Ascending aorta (tissue), 2 donors: ENCODE results near the gene ZNF500. TPM values are rescaled to one million over a fixed set of nuclear protein-coding genes. Genes with fewer than 3 reads are reported as not detected.

Source experiments
- DNase-seq, 2 donors: peaks; one replicate each; pipeline ENCODE4 v3.0.0-alpha.2; 2019; ENCODE audit warnings: low spot score in 2 of 2
- H3K27ac ChIP-seq, 2 donors: fragments of 200-600 bp; sonication (generic); one replicate each; pipeline ENCODE4 v1.5.1; 2016 to 2017; ENCODE audit warnings: mild to moderate bottlenecking in 1 of 2
- H3K27me3 ChIP-seq: fragments of 200-600 bp; sonication (generic); one replicate; pipeline ENCODE4 v1.5.1; 2017
- H3K36me3 ChIP-seq, 2 donors: fragments of 200-600 bp; sonication (generic); one replicate each; pipeline ENCODE4 v1.5.1; 2016
- H3K4me1 ChIP-seq, 2 donors: fragments of 200-600 bp; sonication (generic); one replicate each; pipeline ENCODE4 v1.5.1; 2016 to 2017; ENCODE audit warnings: mild to moderate bottlenecking in 1 of 2
- H3K4me3 ChIP-seq, 2 donors: fragments of 200-600 bp; sonication (generic); one replicate each; pipeline ENCODE4 v1.5.1; 2016 to 2017; ENCODE audit warnings: mild to moderate bottlenecking in 1 of 2
- H3K9me3 ChIP-seq, 2 donors: fragments of 200-600 bp; sonication (generic); one replicate each; pipeline ENCODE4 v1.5.1; 2016
- intact Hi-C: fragments of 100-400 bp; cut with DNase I; formaldehyde crosslinking; loops from one replicate; pipeline ENCODE4 v1.15.1; 2023
- total RNA-seq: library from RNA; depleted of rRNA; stranded (reverse); fragments of >200 nt; gene quantifications from one replicate; pipeline ENCODE4 v1.1.0, GENCODE V29; 2016
- TF ChIP-seq, protein P1 (sequence below), 3 experiments: fragments of 200-600 bp in 2 of 3; fragments of 450-650 bp in 1 of 3; sonication (generic) in 2 of 3; IDR thresholded peaks; one replicate each; pipeline ENCODE4 v1.5.1; 2016 to 2019; ENCODE audit warnings: antibody characterized with exemption in 3 of 3, mild to moderate bottlenecking in 1 of 3, moderate library complexity in 1 of 3

ZNF500 gene
- 13.7 TPM for total RNA-seq

DNA sequence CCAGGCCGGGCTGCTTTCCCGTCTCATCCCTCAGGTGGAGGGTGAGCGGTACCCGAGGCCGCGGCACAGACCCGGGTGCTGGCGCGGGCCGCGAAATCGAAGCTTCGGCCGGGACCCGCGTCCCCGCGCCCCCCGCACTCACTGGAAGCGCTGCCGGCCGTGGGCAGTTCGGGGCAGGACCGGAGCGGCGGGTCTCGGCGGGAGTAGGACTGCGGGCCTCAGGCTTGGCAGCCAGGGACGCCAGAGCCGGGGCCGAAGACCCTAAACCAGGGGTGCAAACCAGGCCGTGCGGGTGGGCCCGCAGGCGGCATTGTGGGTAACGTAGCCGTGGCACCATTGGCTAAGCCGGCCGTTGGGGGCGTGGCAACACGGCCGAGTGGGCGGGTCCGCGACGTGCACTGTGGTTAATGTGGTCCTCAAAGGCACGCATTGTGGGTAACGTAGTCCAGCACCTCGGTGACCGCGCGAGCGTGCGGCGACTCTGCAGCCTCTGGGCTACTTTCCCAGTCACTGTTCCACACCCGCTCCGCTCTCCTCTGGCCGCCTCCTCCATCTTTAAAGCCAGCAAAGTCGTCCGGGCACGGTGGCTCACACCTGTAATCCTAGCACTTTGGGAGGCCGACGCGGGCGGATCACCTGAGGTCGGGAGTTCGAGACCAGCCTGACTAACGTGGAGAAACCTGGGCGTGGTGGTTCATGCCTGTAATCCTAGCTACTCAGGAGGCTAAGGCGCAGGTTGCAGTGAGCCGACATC is at the start of gene ZNF500:
TSS of gene ZNF500 (minus strand) at position 288 of the 754 bp plus-strand sequence. CDS start 1,184 bp downstream, outside the sequence.
- Histone ChIP-seq H3K4me3 (peak within 1 kb of the TSS; percentile 78 to 99), H3K27ac (peak within 1 kb of the TSS; percentile 77 to 83), H3K4me1 (peaks cover 8 to 23% of the 10 kb centered on the region in 2 donors), H3K36me3 (peaks cover 19 to 24% of the 10 kb centered on the region in 2 donors), H3K9me3 (no peaks in the 10 kb centered on the region), H3K27me3 (no peaks in the 10 kb centered on the region)
- TF ChIP-seq, protein P1, sequence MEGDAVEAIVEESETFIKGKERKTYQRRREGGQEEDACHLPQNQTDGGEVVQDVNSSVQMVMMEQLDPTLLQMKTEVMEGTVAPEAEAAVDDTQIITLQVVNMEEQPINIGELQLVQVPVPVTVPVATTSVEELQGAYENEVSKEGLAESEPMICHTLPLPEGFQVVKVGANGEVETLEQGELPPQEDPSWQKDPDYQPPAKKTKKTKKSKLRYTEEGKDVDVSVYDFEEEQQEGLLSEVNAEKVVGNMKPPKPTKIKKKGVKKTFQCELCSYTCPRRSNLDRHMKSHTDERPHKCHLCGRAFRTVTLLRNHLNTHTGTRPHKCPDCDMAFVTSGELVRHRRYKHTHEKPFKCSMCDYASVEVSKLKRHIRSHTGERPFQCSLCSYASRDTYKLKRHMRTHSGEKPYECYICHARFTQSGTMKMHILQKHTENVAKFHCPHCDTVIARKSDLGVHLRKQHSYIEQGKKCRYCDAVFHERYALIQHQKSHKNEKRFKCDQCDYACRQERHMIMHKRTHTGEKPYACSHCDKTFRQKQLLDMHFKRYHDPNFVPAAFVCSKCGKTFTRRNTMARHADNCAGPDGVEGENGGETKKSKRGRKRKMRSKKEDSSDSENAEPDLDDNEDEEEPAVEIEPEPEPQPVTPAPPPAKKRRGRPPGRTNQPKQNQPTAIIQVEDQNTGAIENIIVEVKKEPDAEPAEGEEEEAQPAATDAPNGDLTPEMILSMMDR (IDR thresholded peaks at IDR 0.05) = no peak
- intact Hi-C loops = loop anchor here (2.0 to 5.0 kb wide), 2 partner anchors 150 to 330 kb away; partner anchors contain the start of gene EEF2KMT
- peak; percentile 94 to 99 for DNase-seq

DNA sequence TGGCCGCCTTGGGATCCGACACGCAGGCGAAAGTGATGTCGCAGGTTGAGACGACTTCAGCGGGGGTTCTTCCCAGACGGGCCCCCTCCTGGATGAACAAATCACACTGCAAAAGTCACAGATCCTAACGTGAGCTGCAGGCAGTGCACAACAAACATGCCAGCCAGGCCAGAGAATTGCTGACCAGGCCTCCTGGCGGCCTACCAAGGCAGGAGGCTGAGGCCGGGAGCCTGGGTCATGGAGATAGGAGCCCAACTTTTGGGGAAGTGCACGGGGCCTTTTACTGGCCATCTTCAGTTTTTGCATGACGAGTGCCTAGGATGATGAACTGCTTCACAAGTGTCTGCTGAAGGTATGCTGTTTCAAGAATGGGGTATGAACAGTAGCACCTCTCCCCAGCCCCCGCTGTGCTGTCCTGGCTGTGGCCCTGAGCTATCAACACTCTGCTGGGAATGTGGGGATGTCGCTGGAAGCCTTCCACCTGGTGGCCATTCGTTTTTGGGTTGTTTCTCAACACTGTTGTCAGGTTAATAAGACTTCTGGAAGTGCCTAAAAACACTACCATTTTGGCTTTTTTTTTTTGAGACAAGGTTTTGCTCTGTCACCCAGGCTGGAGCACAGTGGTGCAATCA is 47.7 kb upstream of the ZNF500 start:
- TF ChIP-seq, protein P1 (IDR thresholded peaks at IDR 0.05) = no peak
- H3K36me3 ChIP-seq = peaks cover 83 to 98% of the 10 kb centered on the region in 2 donors
- DNase-seq = no peak
- no peak overlapping the region for H3K4me3 ChIP-seq
- H3K4me1 ChIP-seq = no peaks in the 10 kb centered on the region
- H3K27me3 ChIP-seq = no peaks in the 10 kb centered on the region
- intact Hi-C loops = no loop called here
- H3K27ac ChIP-seq = no peak overlapping the region
- H3K9me3 ChIP-seq = no peaks in the 10 kb centered on the region

DNA sequence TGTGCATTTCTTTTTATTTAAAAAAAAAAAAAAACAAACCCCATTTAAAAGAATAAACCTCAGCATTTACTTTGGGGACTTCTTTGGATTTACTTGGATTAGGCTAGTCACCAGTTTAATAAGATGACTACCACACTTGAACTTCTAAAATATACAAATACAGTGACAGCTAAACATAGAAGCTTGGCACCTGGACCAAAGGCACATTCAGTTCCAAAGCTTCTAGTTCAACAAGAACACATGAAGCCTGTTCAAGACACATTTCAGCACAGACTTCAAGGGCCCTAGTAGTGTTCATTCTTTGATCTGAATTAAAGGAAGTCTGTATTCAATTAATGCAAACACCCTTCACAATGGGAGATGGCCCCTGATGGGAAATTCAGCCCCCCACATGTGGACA is 47.1 kb upstream of the ZNF500 start:
- Histone ChIP-seq H3K9me3 (no peaks in the 10 kb centered on the region), H3K27ac (no peak overlapping the region), H3K4me1 (no peaks in the 10 kb centered on the region), H3K27me3 (no peaks in the 10 kb centered on the region), H3K4me3 (no peak overlapping the region), H3K36me3 (peaks cover 83 to 98% of the 10 kb centered on the region in 2 donors)
- intact Hi-C loops = no loop called here
- TF ChIP-seq, protein P1 (IDR thresholded peaks at IDR 0.05) = no peak
- no peak for DNase-seq

DNA sequence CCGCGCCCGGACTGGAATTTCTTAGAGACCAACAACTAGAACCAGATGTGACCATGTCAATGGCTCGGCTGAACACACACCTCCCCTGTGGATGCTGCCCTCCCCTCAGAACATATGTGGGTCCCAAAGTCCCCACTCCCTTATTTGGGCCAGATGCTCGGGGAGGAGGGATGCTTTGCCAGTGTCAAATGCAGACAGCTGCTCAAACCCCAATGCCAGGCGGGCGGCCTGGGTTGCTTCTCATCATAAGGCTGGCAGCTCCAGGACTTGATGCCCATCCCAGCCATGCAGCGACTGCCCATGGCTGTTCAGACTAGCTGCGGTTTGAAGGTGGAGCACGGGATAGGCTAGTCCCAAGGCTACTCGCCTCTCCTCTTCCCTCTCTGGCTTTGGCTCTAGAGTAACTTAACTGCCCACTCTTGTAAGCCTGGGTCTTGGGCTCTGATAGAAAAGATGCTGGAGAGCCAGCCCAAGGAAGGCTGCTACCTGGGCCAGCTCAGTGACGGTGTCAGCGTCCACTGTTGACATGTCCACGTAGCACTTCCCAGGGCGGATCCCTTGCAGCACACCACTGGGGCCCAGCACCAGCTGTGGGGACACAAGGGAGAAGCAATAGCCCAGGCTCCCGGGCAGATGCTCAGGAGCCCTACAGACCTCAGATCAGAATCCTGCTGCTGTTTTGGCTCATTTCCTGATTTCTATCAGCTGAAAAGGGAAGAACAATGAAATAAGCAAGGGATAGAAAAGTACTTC is 46.5 kb upstream of the ZNF500 start:
- Histone ChIP-seq H3K27ac (no peak overlapping the region), H3K36me3 (peaks cover 77 to 98% of the 10 kb centered on the region in 2 donors)
- intact Hi-C loops = no loop called here

DNA sequence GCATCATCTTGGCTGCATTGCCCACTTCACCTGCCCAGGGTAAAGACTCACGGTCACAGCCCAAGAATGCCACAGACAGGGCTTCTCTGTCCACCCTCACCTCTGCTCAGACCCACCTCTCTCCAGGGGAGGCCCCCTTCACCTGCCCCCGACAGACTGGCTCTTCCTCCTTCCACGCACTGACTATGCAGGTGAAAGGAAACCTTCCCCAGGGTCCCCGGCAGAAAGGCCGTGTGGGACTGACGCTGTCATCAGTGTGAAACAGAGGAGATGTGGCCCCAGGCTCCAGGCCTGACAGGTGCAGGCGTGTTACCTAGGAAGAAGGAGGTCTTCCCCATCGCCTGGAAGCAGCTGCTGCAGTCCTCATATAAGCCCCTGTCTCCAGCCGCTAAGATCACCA is 44.8 kb upstream of the ZNF500 start:
- intact Hi-C loops = no loop called here
- Histone ChIP-seq H3K36me3 (peaks cover 70 to 96% of the 10 kb centered on the region in 2 donors), H3K4me1 (no peaks in the 10 kb centered on the region), H3K27me3 (no peaks in the 10 kb centered on the region), H3K27ac (no peak overlapping the region), H3K4me3 (no peak overlapping the region), H3K9me3 (no peaks in the 10 kb centered on the region)
- no peak for DNase-seq
- TF ChIP-seq, protein P1 (IDR thresholded peaks at IDR 0.05) = no peak

More for the DNA sequence above, 46.5 kb upstream of the ZNF500 start:
- no peak for DNase-seq
- Histone ChIP-seq H3K4me1 (no peaks in the 10 kb centered on the region), H3K27me3 (no peaks in the 10 kb centered on the region), H3K9me3 (no peaks in the 10 kb centered on the region), H3K4me3 (no peak overlapping the region)
- TF ChIP-seq, protein P1 (IDR thresholded peaks at IDR 0.05) = no peak
